NCI-H146 (cell line): ENCODE data around the gene SET.
A peak's percentile ranks its signal among the peaks of the same experiment; 100 is the strongest.

Source experiments
- DNase-seq: peaks from one replicate; lab custom pipeline; 2025; lab: John Stamatoyannopoulos, UW

The SET gene

DNA sequence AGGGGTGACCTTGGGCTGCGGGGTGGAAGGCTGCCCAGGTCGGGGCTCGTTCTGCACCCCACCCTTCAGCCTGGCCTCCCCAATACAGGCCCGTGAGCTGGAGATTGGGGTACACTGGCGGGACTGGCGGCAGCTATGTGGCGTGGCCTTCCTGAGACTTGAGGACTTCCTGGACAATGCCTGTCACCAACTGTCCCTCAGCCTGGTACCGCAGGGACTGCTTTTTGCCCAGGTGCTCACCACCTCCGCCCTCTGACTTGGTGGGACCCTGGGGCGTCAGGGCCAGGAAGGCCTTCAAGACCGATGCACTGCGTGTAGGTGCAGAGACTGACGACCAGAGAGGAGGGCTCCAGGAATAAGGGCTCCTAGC, 24.4 kb downstream of the SET start:
- no peak for DNase-seq

DNA sequence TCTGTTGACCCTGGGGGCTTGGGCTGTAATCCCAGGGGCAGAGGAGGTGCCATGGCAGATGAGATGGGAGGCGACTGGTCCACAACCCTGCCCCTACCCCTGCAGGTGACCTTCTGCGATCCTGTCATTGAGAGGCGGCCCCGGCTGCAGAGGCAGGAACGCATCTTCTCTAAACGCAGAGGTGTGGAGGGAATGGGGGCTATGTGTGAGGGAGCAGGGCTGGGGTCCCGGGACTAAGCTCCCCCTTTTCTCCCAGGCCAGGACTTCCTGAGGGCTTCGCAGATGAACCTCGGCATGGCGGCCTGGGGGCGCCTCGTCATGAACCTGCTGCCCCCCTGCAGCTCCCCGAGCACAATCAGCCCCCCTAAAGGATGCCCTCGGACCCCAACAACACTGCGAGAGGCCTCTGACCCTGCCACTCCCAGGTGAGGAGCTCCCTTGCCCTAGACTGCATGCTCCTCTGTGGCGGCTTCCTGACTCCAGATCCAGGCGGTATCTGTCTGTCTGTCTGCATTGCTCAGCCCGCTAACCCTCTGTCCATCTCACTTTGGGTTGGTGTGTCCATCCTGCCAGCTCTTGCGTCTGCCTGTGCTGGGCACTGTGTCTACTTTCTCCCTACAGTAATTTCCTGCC, 25.0 kb downstream of the SET start:
- DNase-seq: no peak

- no peak for DNase-seq
These were observed 25.8 kb downstream of the SET start for GRCh38 chr9:128714586-128715435.

- DNase-seq: no peak
These were observed 26.4 kb downstream of the SET start for GRCh38 chr9:128715436-128715750.

DNA sequence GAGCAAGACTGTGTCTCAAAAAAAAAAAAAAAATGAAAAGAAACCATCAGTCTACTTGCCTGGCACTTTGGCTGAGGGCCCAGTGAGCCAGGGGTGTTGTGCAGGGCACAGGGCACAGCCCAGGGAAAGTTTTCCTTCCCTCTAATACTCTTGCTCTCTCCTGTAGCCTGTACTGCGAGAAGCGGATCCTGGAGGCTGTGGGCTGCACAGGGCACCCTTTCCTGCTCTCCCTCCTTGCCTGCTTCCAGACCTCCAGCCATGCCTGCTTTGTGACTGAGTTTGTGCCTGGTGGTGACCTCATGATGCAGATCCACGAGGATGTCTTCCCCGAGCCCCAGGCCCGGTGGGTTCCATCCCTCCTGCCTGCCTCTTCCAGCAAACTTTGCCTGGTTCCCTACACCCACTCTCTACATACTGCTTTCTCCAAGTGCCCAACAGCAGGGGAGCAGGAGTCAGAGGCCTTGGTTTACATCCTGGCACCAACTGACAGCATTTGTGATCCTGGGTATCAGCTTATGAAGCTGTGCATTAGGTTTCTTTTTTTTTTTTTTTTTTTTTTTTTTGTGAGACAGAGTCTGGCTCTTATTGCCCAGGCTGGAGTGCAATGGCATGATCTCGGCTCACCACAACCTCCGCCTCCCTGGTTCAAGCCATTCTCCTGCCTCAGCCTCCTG, 27.7 kb downstream of the SET start:
- no peak for DNase-seq

GRCh38 chr9:128718047-128718446, 29.0 kb downstream of the SET start:
- no peak for DNase-seq

DNA sequence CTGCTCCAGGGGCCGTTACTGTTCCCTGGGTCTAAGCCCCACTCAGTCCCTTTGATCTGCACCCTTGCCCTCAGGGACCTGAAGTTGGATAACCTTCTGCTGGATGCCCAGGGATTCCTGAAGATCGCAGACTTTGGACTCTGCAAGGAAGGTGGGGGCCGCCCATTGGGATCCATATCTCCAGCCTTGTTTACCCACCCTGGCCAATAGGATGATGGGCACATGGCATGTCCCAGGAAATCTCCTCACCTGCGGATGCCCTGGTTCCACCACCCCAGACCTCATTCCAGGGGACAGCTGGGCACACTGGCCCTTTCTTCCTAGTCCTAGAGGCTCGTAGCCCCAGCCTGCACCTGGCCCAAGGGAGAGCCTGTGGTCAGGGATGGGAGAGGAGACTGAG, 29.5 kb downstream of the SET start:
- no peak for DNase-seq

DNA sequence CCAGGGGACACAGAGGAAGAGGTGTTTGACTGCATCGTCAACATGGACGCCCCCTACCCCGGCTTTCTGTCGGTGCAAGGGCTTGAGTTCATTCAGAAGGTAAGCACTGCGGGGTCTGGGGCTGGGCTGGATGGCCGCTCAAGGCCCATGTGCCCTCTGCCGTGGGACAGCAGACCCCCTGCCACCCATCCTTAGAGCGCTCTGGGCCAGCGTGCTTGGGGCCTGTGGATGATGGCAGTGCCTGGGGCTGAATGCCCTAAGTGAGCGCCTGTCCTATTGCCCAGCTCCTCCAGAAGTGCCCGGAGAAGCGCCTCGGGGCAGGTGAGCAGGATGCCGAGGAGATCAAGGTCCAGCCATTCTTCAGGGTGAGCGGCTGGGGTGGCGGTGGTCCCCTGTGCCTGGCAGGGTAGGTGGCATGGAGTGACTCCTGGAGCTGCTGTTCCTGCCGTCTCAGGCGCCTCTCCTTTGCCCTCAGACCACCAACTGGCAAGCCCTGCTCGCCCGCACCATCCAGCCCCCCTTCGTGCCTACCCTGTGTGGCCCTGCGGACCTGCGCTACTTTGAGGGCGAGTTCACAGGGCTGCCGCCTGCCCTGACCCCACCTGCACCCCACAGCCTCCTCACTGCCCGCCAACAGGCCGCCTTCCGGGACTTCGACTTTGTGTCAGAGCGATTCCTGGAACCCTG, 31.0 kb downstream of the SET start:
- no peak for DNase-seq

- no peak for DNase-seq
These were observed 31.9 kb downstream of the SET start for GRCh38 chr9:128720841-128721486.

GRCh38 chr9:128721487-128722010, 32.5 kb downstream of the SET start:
- DNase-seq: no peak

DNA sequence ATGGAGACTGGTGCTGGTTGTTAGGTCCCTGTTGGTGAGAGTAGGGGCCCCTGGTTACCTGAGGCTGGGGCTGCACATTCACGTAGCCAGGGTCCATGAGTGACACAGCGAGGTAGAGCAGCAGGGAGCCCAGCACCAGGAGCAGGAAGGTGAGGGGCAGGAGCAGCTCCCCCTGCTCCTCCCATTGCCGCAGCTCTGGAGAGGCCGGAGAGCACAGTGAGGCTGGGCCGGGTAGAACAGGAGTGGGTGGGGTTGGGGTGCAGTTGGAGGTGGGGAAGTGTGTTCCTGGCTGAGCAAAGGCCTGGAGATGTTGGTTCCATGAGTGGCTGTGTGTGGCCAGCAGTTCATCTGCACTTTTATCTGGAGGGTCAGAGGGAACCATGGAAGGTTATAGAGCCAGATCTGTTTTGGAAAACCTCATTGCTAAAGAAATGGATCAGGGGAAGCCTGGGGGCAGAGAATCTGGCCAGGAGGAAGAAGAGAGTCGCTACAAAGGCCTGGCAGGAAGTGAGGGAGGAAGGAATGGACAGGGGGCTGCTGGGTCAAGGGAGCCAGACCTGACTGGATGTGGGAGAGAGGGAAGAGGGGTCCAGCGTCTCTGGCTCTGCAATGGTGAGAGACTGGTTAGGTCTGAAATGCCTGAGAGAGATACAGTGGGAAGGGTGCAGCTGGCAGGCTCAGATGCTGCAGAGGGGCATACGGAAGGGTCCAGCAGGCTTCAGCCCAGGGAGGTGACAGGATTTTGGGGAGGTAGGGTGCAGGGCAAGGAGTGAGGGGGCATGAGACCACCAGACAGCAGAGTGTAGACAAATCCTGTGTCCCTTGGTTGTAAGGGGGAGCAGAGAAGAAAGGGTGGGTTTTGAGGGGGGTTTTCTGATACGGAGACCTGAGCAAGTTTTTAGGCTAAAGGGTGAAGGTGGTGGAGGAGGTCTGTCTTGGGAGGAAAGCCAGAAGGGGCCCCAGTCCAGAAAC, 33.6 kb downstream of the SET start:
- no peak for DNase-seq

GRCh38 chr9:128723352-128723865, 34.4 kb downstream of the SET start:
- peak; percentile 23 for DNase-seq

- DNase-seq: peak; percentile 98
These were observed 35.1 kb downstream of the SET start, which contains the start of gene ZDHHC12 for GRCh38 chr9:128723866-128724743. TSS of gene ZDHHC12 (minus strand) at chr9:128724127. CDS start at chr9:128724093, 34 bp downstream.

DNA sequence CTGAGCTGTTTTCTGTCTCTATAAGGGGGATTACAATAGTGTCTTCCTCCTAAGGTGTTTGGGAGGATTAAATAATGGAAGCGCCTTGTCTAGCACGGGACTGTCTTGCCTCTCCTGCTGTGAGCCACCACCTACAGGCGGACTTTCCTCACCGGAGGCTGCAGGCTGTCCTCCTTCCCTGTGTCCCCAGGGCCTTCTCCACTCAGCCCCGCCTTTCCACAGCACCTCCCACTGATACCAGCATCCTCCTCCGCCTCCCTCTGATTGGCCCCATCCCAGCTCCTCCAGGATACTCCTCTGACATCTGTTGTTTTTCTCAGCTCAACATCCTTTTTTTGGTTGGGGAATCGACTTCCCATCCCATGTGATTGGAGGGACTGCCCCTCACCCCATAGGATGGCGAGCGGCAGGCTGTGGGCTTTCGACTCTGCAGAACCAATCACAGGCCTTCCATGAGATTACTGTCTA, 35.8 kb downstream of the SET start:
- DNase-seq: peak; percentile 80

- DNase-seq: no peak
These were observed 38.7 kb downstream of the SET start for GRCh38 chr9:128727640-128728248.

GRCh38 chr9:128728298-128728697, 39.3 kb downstream of the SET start:
- no peak for DNase-seq

DNA sequence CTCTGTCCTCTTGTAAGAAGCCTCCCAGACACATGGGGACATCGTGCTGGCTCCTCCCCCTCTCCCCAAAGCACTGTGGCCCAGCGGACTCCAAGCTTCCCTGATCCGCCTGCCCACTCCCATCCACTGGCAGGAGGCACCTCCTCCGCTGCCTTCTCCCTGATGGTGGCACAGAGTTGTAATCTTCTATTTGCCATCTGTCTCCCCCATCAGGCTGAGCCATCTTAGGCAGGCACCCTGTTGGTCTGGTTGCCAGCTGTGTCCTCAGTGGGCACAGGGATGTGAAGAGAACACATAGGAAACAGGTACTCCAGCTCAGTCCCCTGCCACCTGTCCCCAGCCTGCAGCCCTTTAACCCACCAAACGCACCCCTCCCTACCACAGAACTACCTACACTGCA, 40.3 kb downstream of the SET start:
- no peak for DNase-seq

- no peak for DNase-seq
These were observed 40.9 kb downstream of the SET start for GRCh38 chr9:128729766-128730517.
